ENCODE data around the gene PARP11. TPM values are rescaled to one million over a fixed set of nuclear protein-coding genes. Genes with fewer than 3 reads are reported as not detected.

The PARP11 gene
- total RNA-seq, 1 experiment from 2014 or later: 5.2 TPM

- no peak overlapping the region for H3K4me3 Mint-ChIP-seq (ENCODE audit: low read depth, unreplicated experiment)
- BruUV-seq (replicated peaks): no TSS peak
- no peak for TF ChIP-seq CTCF (IDR thresholded peaks at IDR 0.05; ENCODE audit: unreplicated experiment)
- CTCF ChIA-PET: interaction anchor here (0.6 kb wide), 1 partner anchor 1432 kb away, joined by 3 read pairs; no protein-coding TSS in a partner anchor
- no peaks in the 10 kb centered on the region for H3K9me3 Mint-ChIP-seq (ENCODE audit: low read depth, unreplicated experiment)
- H3K36me3 Mint-ChIP-seq (ENCODE audit: insufficient read depth, unreplicated experiment): no peaks in the 10 kb centered on the region
- intact Hi-C loops (cut with micrococcal nuclease; ENCODE audit: unreplicated experiment): no loop called here
- H3K27me3 Mint-ChIP-seq (ENCODE audit: unreplicated experiment): peaks cover 15% of the 10 kb centered on the region
- DNase-seq: no peak
- no peak overlapping the region for H3K27ac Mint-ChIP-seq (ENCODE audit: unreplicated experiment)
- no peaks in the 10 kb centered on the region for H3K4me1 Mint-ChIP-seq (ENCODE audit: low read depth, unreplicated experiment)
These were observed 18.0 kb upstream of the PARP11 start for GRCh38 chr12:3891201-3891600.

- CTCF ChIA-PET: interaction anchor here (0.6 to 5.9 kb wide), 2 partner anchors 388 to 825 kb away, joined by 3 to 40 read pairs; no protein-coding TSS in a partner anchor
- TF ChIP-seq CTCF (IDR thresholded peaks at IDR 0.05; ENCODE audit: unreplicated experiment): no peak
- intact Hi-C loops (cut with micrococcal nuclease; ENCODE audit: unreplicated experiment): loop anchor here (5.0 kb wide), 1 partner anchor 109 kb away; no protein-coding TSS in a partner anchor
- H3K27ac Mint-ChIP-seq (ENCODE audit: unreplicated experiment): no peak overlapping the region
- H3K36me3 Mint-ChIP-seq (ENCODE audit: insufficient read depth, unreplicated experiment): no peaks in the 10 kb centered on the region
- no peaks in the 10 kb centered on the region for H3K9me3 Mint-ChIP-seq (ENCODE audit: low read depth, unreplicated experiment)
- no peak overlapping the region for H3K4me3 Mint-ChIP-seq (ENCODE audit: low read depth, unreplicated experiment)
- no peaks in the 10 kb centered on the region for H3K4me1 Mint-ChIP-seq (ENCODE audit: low read depth, unreplicated experiment)
- peaks cover 23% of the 10 kb centered on the region for H3K27me3 Mint-ChIP-seq (ENCODE audit: unreplicated experiment)
- BruUV-seq (replicated peaks): no TSS peak
- DNase-seq: no peak
These were observed 15.5 kb upstream of the PARP11 start for GRCh38 chr12:3888659-3889058.

GRCh38 chr12:3885277-3886094 lies 12.3 kb upstream of the PARP11 start:
- Mint-ChIP-seq H3K27ac (ENCODE audit: unreplicated experiment) (no peak overlapping the region), H3K9me3 (ENCODE audit: low read depth, unreplicated experiment) (no peaks in the 10 kb centered on the region), H3K4me1 (ENCODE audit: low read depth, unreplicated experiment) (no peaks in the 10 kb centered on the region), H3K27me3 (ENCODE audit: unreplicated experiment) (peaks cover 23% of the 10 kb centered on the region), H3K4me3 (ENCODE audit: low read depth, unreplicated experiment) (no peak overlapping the region), H3K36me3 (ENCODE audit: insufficient read depth, unreplicated experiment) (no peaks in the 10 kb centered on the region)
- no TSS peak for BruUV-seq (replicated peaks)
- peak; percentile 64 for TF ChIP-seq CTCF (IDR thresholded peaks at IDR 0.05; ENCODE audit: unreplicated experiment)
- CTCF ChIA-PET: interaction anchor here (0.5 to 5.9 kb wide), 5 partner anchors 147 to 496 kb away, joined by 3 to 40 read pairs (median 5); no protein-coding TSS in a partner anchor
- intact Hi-C loops (cut with micrococcal nuclease; ENCODE audit: unreplicated experiment): loop anchor here (1.0 to 5.0 kb wide), 3 partner anchors 112 to 392 kb away; no protein-coding TSS in a partner anchor
- DNase-seq: peak; percentile 5

GRCh38 chr12:3884671-3885070 lies 11.5 kb upstream of the PARP11 start:
- no peaks in the 10 kb centered on the region for H3K9me3 Mint-ChIP-seq (ENCODE audit: low read depth, unreplicated experiment)
- no peaks in the 10 kb centered on the region for H3K36me3 Mint-ChIP-seq (ENCODE audit: insufficient read depth, unreplicated experiment)
- H3K4me3 Mint-ChIP-seq (ENCODE audit: low read depth, unreplicated experiment): no peak overlapping the region
- DNase-seq: no peak
- no TSS peak for BruUV-seq (replicated peaks)
- no peak overlapping the region for H3K27ac Mint-ChIP-seq (ENCODE audit: unreplicated experiment)
- H3K27me3 Mint-ChIP-seq (ENCODE audit: unreplicated experiment): peaks cover 23% of the 10 kb centered on the region
- intact Hi-C loops (cut with micrococcal nuclease; ENCODE audit: unreplicated experiment): loop anchor here (1.0 to 5.0 kb wide), 3 partner anchors 113 to 393 kb away; no protein-coding TSS in a partner anchor
- CTCF ChIA-PET: interaction anchor here (0.5 to 5.9 kb wide), 4 partner anchors 147 to 392 kb away, joined by 3 to 40 read pairs (median 5); no protein-coding TSS in a partner anchor
- TF ChIP-seq CTCF (IDR thresholded peaks at IDR 0.05; ENCODE audit: unreplicated experiment): no peak
- H3K4me1 Mint-ChIP-seq (ENCODE audit: low read depth, unreplicated experiment): no peaks in the 10 kb centered on the region

Measured in Calu3 (cell line).